ENCODE results near the gene GPBP1. TPM values are rescaled to one million over a fixed set of nuclear protein-coding genes. Genes with fewer than 3 reads are reported as not detected.

GPBP1 gene
- total RNA-seq, 1 experiment from 2014 or later = 69.5 TPM

- no peak for TF ChIP-seq ZBTB33 (IDR thresholded peaks at IDR 0.05; ENCODE audit: extremely low read depth, insufficient replicate concordance, low read length)
Measured at GRCh38 chr5:57189515-57189914, 15.7 kb downstream of the GPBP1 start (continued).

- H2AFZ ChIP-seq (ENCODE audit: low read depth, low read length, poor library complexity, severe bottlenecking) = no peak overlapping the region
- no peaks in the 10 kb centered on the region for H3K9me2 ChIP-seq (ENCODE audit: insufficient read depth)
- CTCF ChIA-PET = no interaction called here
- intact Hi-C loops (cut with micrococcal nuclease) = no loop called here
- BruUV-seq (replicated peaks) = no TSS peak
- DNase-seq (ENCODE audit: low read depth, low spot score) (no peak), ATAC-seq (no peak)
- H3K27me3 ChIP-seq (ENCODE audit: insufficient read depth, low read length) = no peaks in the 10 kb centered on the region
- peaks cover 44% of the 10 kb centered on the region; the same call in 1 of the 2 replicates for H4K20me1 ChIP-seq (ENCODE audit: insufficient read depth)
- H3K36me3 ChIP-seq (ENCODE audit: control insufficient read depth in 1 of 2, insufficient read depth in 2 of 2, low read length in 2 of 2) = peaks cover 0 to 3% of the 10 kb centered on the region in 2 experiments; a peak in 2 of 4 replicates
- POLR2A ChIA-PET = no interaction called here
- H3K79me2 ChIP-seq (ENCODE audit: insufficient read depth, low read length) = peaks cover 100% of the 10 kb centered on the region
- RAD21 ChIA-PET (ENCODE audit: low non-redundant PET in 1 of 2, low total read pairs in 2 of 2, uncharacterized antibody in 2 of 2, unreplicated experiment in 2 of 2) = interaction anchor here in 1 of 2 experiments (0.6 kb wide), 1 partner anchor 17 kb away, joined by 3 read pairs; no protein-coding TSS in a partner anchor
- H3K4me1 ChIP-seq (ENCODE audit: control insufficient read depth in 1 of 2, insufficient read depth in 2 of 2, low read length in 2 of 2) = no peaks in the 10 kb centered on the region; a peak in 1 of 4 replicates
- no peaks in the 10 kb centered on the region for H3K9me3 ChIP-seq (ENCODE audit: control insufficient read depth in 1 of 2, insufficient read depth in 1 of 2, low read depth in 1 of 2, low read length in 2 of 2)
- no peak overlapping the region for H3K4me2 ChIP-seq (ENCODE audit: low read length)
- no peak overlapping the region for H3K4me3 ChIP-seq (replicated peaks in 1 of 2; ENCODE audit: low read depth in 1 of 2, low read length in 2 of 2)
- no peak overlapping the region for H3K27ac ChIP-seq (ENCODE audit: low read depth, low read length)
- TF ChIP-seq YY1 (IDR thresholded peaks at IDR 0.05; ENCODE audit: extremely low read depth, insufficient replicate concordance, low read depth, low read length) = no peak
- no peak for TF ChIP-seq ZBTB33 (IDR thresholded peaks at IDR 0.05; ENCODE audit: extremely low read depth, insufficient replicate concordance, low read length)
- no peak for TF ChIP-seq SP1 (IDR thresholded peaks at IDR 0.05; ENCODE audit: low read depth)
- no peak for TF ChIP-seq SIN3A (IDR thresholded peaks at IDR 0.05; ENCODE audit: low read depth)
- no peak for TF ChIP-seq ATF3 (IDR thresholded peaks at IDR 0.05)
- TF ChIP-seq MAX (IDR thresholded peaks at IDR 0.05) = no peak
- no peak for TF ChIP-seq CBX3 (IDR thresholded peaks at IDR 0.05; ENCODE audit: low read depth)
- no peak for TF ChIP-seq ZNF274 (IDR thresholded peaks at IDR 0.05; ENCODE audit: low read depth, low read length)
- no peak for TF ChIP-seq CEBPB (IDR thresholded peaks at IDR 0.05; ENCODE audit: low read depth)
- no peak overlapping the region for H3K9ac ChIP-seq (ENCODE audit: low read length)
Measured at GRCh38 chr5:57190593-57190992, 16.7 kb downstream of the GPBP1 start.
